SK-N-SH (cell line): Measurements from ENCODE around the gene RHOBTB1. TPM values are rescaled to one million over a fixed set of nuclear protein-coding genes. Genes with fewer than 3 reads are reported as not detected.

Experiments used
- CTCF ChIA-PET: fragments of 300-600, 350-600 bp; formaldehyde crosslinking; extraction: SDS; loops from one replicate; lab custom pipeline; 2021; lab: Yijun Ruan, JAX
- POLR2A ChIA-PET: fragments of 350-600 bp; sonication (Branson Sonifier 250); formaldehyde crosslinking; extraction: SDS; loops from one replicate; lab custom pipeline; 2020; ENCODE audit warnings: antibody characterized with exemption, inconsistent platforms; lab: Yijun Ruan, JAX
- DNase-seq: peaks from one replicate; pipeline ENCODE4 v3.0.0; 2012
- H2AFZ ChIP-seq: fragments of 200-600 bp; sonication (generic); 2 replicates; pipeline ENCODE4 v1.8.1; 2016; ENCODE audit warnings: antibody characterized with exemption, mild to moderate bottlenecking, low read depth
- H3F3A ChIP-seq: fragments of 200-600 bp; sonication (generic); replicated peaks from 2 replicates; pipeline ENCODE3; 2016; ENCODE audit warnings: antibody characterized with exemption, mild to moderate bottlenecking; ENCODE audit not compliant: insufficient read depth
- H3K27ac ChIP-seq, 2 experiments: fragments of 200-500 bp in 1 of 2; fragments of 200-600 bp in 1 of 2; sonication (Bioruptor generic) in 1 of 2; sonication (generic), shearing (Covaris generic) in 1 of 2; 2 replicates each; pipeline versions ENCODE4 v1.5.1 to v1.6.1; 2014 to 2016; ENCODE audit warnings: low read depth in 2 of 2, inconsistent platforms in 1 of 2, low read length in 1 of 2, mild to moderate bottlenecking in 1 of 2, mixed read lengths in 1 of 2
- H3K27me3 ChIP-seq: fragments of 200-600 bp; sonication (generic), shearing (Covaris generic); 2 replicates; pipeline ENCODE4 v1.6.1; 2016; ENCODE audit warnings: mixed run types; ENCODE audit not compliant: insufficient read depth
- H3K36me3 ChIP-seq, 2 experiments: fragments of 200-500 bp in 1 of 2; fragments of 200-600 bp in 1 of 2; sonication (Bioruptor generic) in 1 of 2; sonication (generic) in 1 of 2; replicated peaks in 1 of 2; 2 replicates each; pipeline versions ENCODE3 to v1.5.1; 2014 to 2016; ENCODE audit warnings: low read length in 1 of 2, mild to moderate bottlenecking in 1 of 2; ENCODE audit not compliant: insufficient read depth in 2 of 2, control insufficient read depth in 1 of 2
- H3K4me1 ChIP-seq, 2 experiments: fragments of 200-500 bp in 1 of 2; fragments of 200-600 bp in 1 of 2; sonication (Bioruptor generic) in 1 of 2; sonication (generic), shearing (Covaris generic) in 1 of 2; 2 replicates each; pipeline versions ENCODE4 v1.5.1 to v1.6.1; 2014 to 2016; ENCODE audit warnings: low read depth in 1 of 2, low read length in 1 of 2, mixed run types in 1 of 2; ENCODE audit not compliant: insufficient read depth in 2 of 2, control insufficient read depth in 1 of 2
- H3K4me2 ChIP-seq: fragments of 200-600 bp; sonication (generic), shearing (Covaris generic); 2 replicates; pipeline ENCODE4 v1.6.1; 2017; ENCODE audit warnings: mixed run types
- H3K4me3 ChIP-seq, 2 experiments: fragments of 200-500 bp in 1 of 2; fragments of 200-600 bp in 1 of 2; sonication (Bioruptor generic) in 1 of 2; sonication (generic), shearing (Covaris generic) in 1 of 2; 2 replicates each; pipeline versions ENCODE4 v1.5.1 to v1.8.1; 2014 to 2016; ENCODE audit warnings: low read depth in 2 of 2, inconsistent platforms in 1 of 2, low read length in 1 of 2, mild to moderate bottlenecking in 1 of 2, mixed read lengths in 1 of 2, moderate library complexity in 1 of 2
- H3K79me2 ChIP-seq: fragments of 200-600 bp; sonication (generic); 2 replicates; pipeline ENCODE4 v1.8.1; 2017; ENCODE audit warnings: mild to moderate bottlenecking; ENCODE audit not compliant: insufficient read depth
- H3K9ac ChIP-seq: fragments of 200-600 bp; sonication (generic); 2 replicates; pipeline ENCODE4 v1.6.1; 2017; ENCODE audit warnings: mixed run types
- H3K9me2 ChIP-seq: fragments of 200-600 bp; sonication (generic); 2 replicates; pipeline ENCODE4 v1.6.1; 2017; ENCODE audit warnings: mixed run types
- H3K9me3 ChIP-seq: fragments of 200-600 bp; sonication (generic); 2 replicates; pipeline ENCODE4 v1.6.1; 2017; ENCODE audit warnings: mixed run types, mild to moderate bottlenecking, moderate library complexity
- H4K20me1 ChIP-seq: fragments of 200-600 bp; sonication (generic); 2 replicates; pipeline ENCODE4 v1.6.1; 2017; ENCODE audit warnings: mild to moderate bottlenecking, mixed run types; ENCODE audit not compliant: insufficient read depth
- EP300 ChIP-seq, 2 experiments: IDR thresholded peaks; 2 replicates each; pipeline versions ENCODE4 v1.4.0 to v1.6.1; 2012; ENCODE audit warnings: borderline replicate concordance in 1 of 2, low read depth in 1 of 2, low read length in 1 of 2
- FOXM1 ChIP-seq: IDR thresholded peaks from 2 replicates; pipeline ENCODE4 v1.4.0; 2012; ENCODE audit warnings: low read depth, mild to moderate bottlenecking
- GABPA ChIP-seq: IDR thresholded peaks from 2 replicates; pipeline ENCODE4 v1.4.0; 2012; ENCODE audit warnings: low read depth, mild to moderate bottlenecking
- MAX ChIP-seq: IDR thresholded peaks from 2 replicates; pipeline ENCODE4 v1.4.0; 2012; ENCODE audit warnings: low read depth
- MEF2A ChIP-seq: IDR thresholded peaks from 2 replicates; pipeline ENCODE4 v1.4.0; 2012; ENCODE audit warnings: low read depth, borderline replicate concordance
- NFIC ChIP-seq: IDR thresholded peaks from 2 replicates; pipeline ENCODE4 v1.4.0; 2012; ENCODE audit warnings: borderline replicate concordance
- NRF1 ChIP-seq: IDR thresholded peaks from 2 replicates; pipeline ENCODE4 v1.6.1; 2012; ENCODE audit warnings: low read depth, mild to moderate bottlenecking, low read length
- RAD21 ChIP-seq: IDR thresholded peaks from 2 replicates; pipeline ENCODE4 v1.6.1; 2012; ENCODE audit warnings: mild to moderate bottlenecking, low read length
- RCOR1 ChIP-seq: fragments of 150-350 bp; IDR thresholded peaks from 2 replicates; pipeline ENCODE4 v1.6.1; 2017; ENCODE audit warnings: antibody characterized with exemption, low read length
- TAF1 ChIP-seq: IDR thresholded peaks from 2 replicates; pipeline ENCODE4 v1.6.1; 2012; ENCODE audit warnings: low read depth, mild to moderate bottlenecking, low read length, moderate library complexity, borderline replicate concordance
- TCF12 ChIP-seq: IDR thresholded peaks from 2 replicates; pipeline ENCODE4 v1.4.0; 2012
- TEAD4 ChIP-seq: IDR thresholded peaks from 2 replicates; pipeline ENCODE4 v1.4.0; 2012; ENCODE audit warnings: mild to moderate bottlenecking, borderline replicate concordance; ENCODE audit not compliant: insufficient read depth
- USF1 ChIP-seq: IDR thresholded peaks from 2 replicates; pipeline ENCODE4 v1.4.0; 2012; ENCODE audit warnings: low read depth, borderline replicate concordance
- WGBS: methylation state at CpG from one replicate; pipeline ENCODE4 v1.1.6; 2017; ENCODE audit warnings: low lambda C conversion rate; 5-methylcytosine and 5-hydroxymethylcytosine counted together
- polyA plus RNA-seq, 3 experiments: library from polyadenylated mRNA; depleted of rRNA; stranded (reverse); fragments of >200 nt; gene quantifications; 2 replicates each; pipeline ENCODE4 v1.2.3, GENCODE V29; 2012
- TF ChIP-seq, protein P1 (sequence below): fragments of 150-350 bp; IDR thresholded peaks from 2 replicates; pipeline ENCODE4 v1.6.1; 2016; ENCODE audit warnings: mild to moderate bottlenecking, low read depth, low read length
- TF ChIP-seq, protein P2 (sequence below): fragments of 200-600 bp; sonication (generic); IDR thresholded peaks from 2 replicates; pipeline ENCODE4 v1.6.1; 2017; ENCODE audit warnings: antibody characterized with exemption, mild to moderate bottlenecking, moderate library complexity

The RHOBTB1 gene
- polyA plus RNA-seq, 1 of the 3 experiments (the other 2 are of a cell fraction) = 10.5 TPM

DNA sequence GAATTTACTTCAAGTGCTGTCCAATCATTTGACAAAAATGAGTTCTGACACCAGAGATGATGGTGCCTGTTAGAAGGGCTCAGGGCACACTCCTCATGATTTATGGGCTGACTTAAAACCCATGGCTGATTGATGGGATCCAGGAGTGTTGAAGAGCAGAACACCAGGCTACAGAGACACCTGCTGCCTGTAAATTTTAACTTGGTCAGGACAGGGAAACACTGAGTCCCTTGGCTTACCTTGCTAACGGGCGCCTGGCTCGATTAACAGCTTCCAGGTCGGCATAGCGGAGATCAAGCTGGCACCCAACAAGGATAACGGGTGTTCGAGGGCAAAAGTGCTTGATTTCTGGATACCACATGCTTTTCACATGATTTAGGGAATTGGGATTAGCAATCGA lies 51.4 kb downstream of the RHOBTB1 start:
- POLR2A ChIA-PET = no interaction called here
- Histone ChIP-seq H3K9me2 (no peaks in the 10 kb centered on the region), H3K4me3 (no peak overlapping the region), H3K79me2 (no peaks in the 10 kb centered on the region), H2AFZ (no peak overlapping the region), H4K20me1 (no peaks in the 10 kb centered on the region), H3K27ac (no peak overlapping the region), H3K4me1 (peaks cover 0 to 19% of the 10 kb centered on the region in 2 experiments), H3K9ac (no peak overlapping the region), H3F3A (peaks cover 23% of the 10 kb centered on the region), H3K27me3 (no peaks in the 10 kb centered on the region), H3K9me3 (no peaks in the 10 kb centered on the region), H3K4me2 (no peak overlapping the region), H3K36me3 (peaks cover 12 to 38% of the 10 kb centered on the region in 2 experiments)
- TF ChIP-seq FOXM1 = no peak
- no peak for TF ChIP-seq MAX
- no peak for TF ChIP-seq NFIC
- CTCF ChIA-PET = no interaction called here
- DNase-seq = no peak
- WGBS = 93% methylated on average over 8 of the region's 8 CpGs

- CTCF ChIA-PET = no interaction called here
- Histone ChIP-seq H2AFZ (no peak overlapping the region), H3K27me3 (no peaks in the 10 kb centered on the region), H3K9me3 (no peaks in the 10 kb centered on the region), H3K4me2 (no peak overlapping the region), H4K20me1 (no peaks in the 10 kb centered on the region; the same call in 1 of the 2 replicates), H3K4me1 (peaks cover 0 to 8% of the 10 kb centered on the region in 2 experiments), H3K4me3 (no peak overlapping the region), H3K27ac (no peak overlapping the region), H3F3A (peaks cover 10% of the 10 kb centered on the region), H3K36me3 (peaks cover 24 to 41% of the 10 kb centered on the region in 2 experiments), H3K9me2 (no peaks in the 10 kb centered on the region), H3K9ac (no peak overlapping the region), H3K79me2 (no peaks in the 10 kb centered on the region)
- DNase-seq = no peak
- no peak for TF ChIP-seq MEF2A
- TF ChIP-seq, protein P1, sequence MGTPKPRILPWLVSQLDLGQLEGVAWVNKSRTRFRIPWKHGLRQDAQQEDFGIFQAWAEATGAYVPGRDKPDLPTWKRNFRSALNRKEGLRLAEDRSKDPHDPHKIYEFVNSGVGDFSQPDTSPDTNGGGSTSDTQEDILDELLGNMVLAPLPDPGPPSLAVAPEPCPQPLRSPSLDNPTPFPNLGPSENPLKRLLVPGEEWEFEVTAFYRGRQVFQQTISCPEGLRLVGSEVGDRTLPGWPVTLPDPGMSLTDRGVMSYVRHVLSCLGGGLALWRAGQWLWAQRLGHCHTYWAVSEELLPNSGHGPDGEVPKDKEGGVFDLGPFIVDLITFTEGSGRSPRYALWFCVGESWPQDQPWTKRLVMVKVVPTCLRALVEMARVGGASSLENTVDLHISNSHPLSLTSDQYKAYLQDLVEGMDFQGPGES = no peak
- TF ChIP-seq, protein P2, sequence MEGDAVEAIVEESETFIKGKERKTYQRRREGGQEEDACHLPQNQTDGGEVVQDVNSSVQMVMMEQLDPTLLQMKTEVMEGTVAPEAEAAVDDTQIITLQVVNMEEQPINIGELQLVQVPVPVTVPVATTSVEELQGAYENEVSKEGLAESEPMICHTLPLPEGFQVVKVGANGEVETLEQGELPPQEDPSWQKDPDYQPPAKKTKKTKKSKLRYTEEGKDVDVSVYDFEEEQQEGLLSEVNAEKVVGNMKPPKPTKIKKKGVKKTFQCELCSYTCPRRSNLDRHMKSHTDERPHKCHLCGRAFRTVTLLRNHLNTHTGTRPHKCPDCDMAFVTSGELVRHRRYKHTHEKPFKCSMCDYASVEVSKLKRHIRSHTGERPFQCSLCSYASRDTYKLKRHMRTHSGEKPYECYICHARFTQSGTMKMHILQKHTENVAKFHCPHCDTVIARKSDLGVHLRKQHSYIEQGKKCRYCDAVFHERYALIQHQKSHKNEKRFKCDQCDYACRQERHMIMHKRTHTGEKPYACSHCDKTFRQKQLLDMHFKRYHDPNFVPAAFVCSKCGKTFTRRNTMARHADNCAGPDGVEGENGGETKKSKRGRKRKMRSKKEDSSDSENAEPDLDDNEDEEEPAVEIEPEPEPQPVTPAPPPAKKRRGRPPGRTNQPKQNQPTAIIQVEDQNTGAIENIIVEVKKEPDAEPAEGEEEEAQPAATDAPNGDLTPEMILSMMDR = no peak
- TF ChIP-seq TCF12 = no peak
- TF ChIP-seq USF1 = no peak
- TF ChIP-seq TEAD4 = no peak
- TF ChIP-seq EP300 (IDR thresholded peaks at IDR 0.05; ENCODE audit: borderline replicate concordance in 1 of 2, low read depth in 1 of 2, low read length in 1 of 2) = no peak
- TF ChIP-seq MAX = no peak
- no peak for TF ChIP-seq RAD21
- no peak for TF ChIP-seq RCOR1
- no peak for TF ChIP-seq TAF1
- no peak for TF ChIP-seq NRF1
- no peak for TF ChIP-seq GABPA
- TF ChIP-seq FOXM1 = no peak
- POLR2A ChIA-PET = no interaction called here
- 90% methylated on average over 1 of the region's 1 CpG for WGBS
Measured at GRCh38 chr10:60890811-60891210, 53.2 kb downstream of the RHOBTB1 start.
